Neural progenitor cell (in vitro differentiated cells): ENCODE measurements around the gene APLF. TPM values are rescaled to one million over a fixed set of nuclear protein-coding genes. Genes with fewer than 3 reads are reported as not detected.

Experiments
- DNase-seq: peaks from one replicate; pipeline ENCODE4 v3.0.0-alpha.2; 2016; ENCODE audit warnings: low spot score
- H2AFZ ChIP-seq: fragments of 200-600 bp; sonication (generic); replicated peaks from 2 replicates; pipeline ENCODE4 v1.6.1; 2016; ENCODE audit warnings: antibody characterized with exemption
- H3F3A ChIP-seq: fragments of 200-600 bp; sonication (generic); 2 replicates; pipeline ENCODE4 v1.6.1; 2016; ENCODE audit warnings: antibody characterized with exemption, low read depth
- H3K27ac ChIP-seq: fragments of 200-600 bp; sonication (generic); 2 replicates; pipeline ENCODE4 v1.5.1; 2016; ENCODE audit warnings: mild to moderate bottlenecking
- H3K27me3 ChIP-seq: fragments of 200-600 bp; sonication (generic); 2 replicates; pipeline ENCODE4 v1.6.1; 2016; ENCODE audit warnings: mild to moderate bottlenecking, moderate library complexity
- H3K36me3 ChIP-seq: fragments of 200-600 bp; sonication (generic); 2 replicates; pipeline ENCODE4 v1.5.1; 2016
- H3K4me1 ChIP-seq: fragments of 200-600 bp; sonication (generic); 2 replicates; pipeline ENCODE4 v1.6.1; 2016; ENCODE audit warnings: mixed run types
- H3K4me2 ChIP-seq: fragments of 200-600 bp; sonication (generic); 2 replicates; pipeline ENCODE4 v1.6.1; 2016
- H3K4me3 ChIP-seq: fragments of 200-600 bp; sonication (generic); 2 replicates; pipeline ENCODE4 v1.5.1; 2016
- H3K79me2 ChIP-seq: fragments of 200-600 bp; sonication (generic); 2 replicates; pipeline ENCODE4 v1.6.1; 2016; ENCODE audit warnings: low read depth
- H3K9ac ChIP-seq: fragments of 200-600 bp; sonication (generic); 2 replicates; pipeline ENCODE4 v1.6.1; 2016
- H3K9me3 ChIP-seq: fragments of 200-600 bp; sonication (generic); 2 replicates; pipeline ENCODE4 v1.5.1; 2016; ENCODE audit warnings: low read depth
- H4K20me1 ChIP-seq: fragments of 200-600 bp; sonication (generic); 2 replicates; pipeline ENCODE4 v1.6.1; 2016; ENCODE audit warnings: low read depth
- H3K27ac Mint-ChIP-seq: 3 replicates; pipeline ENCODE4 v1.8.0; 2021; ENCODE audit warnings: mixed read lengths
- H3K27me3 Mint-ChIP-seq: 2 replicates; pipeline ENCODE4 v1.8.0; 2022; ENCODE audit warnings: low read depth, mild to moderate bottlenecking, inconsistent platforms, moderate library complexity, mixed read lengths; ENCODE audit not compliant: insufficient read depth
- H3K36me3 Mint-ChIP-seq: 3 replicates; pipeline ENCODE4 v1.8.0; 2021; ENCODE audit warnings: mixed read lengths
- H3K4me1 Mint-ChIP-seq: 3 replicates; pipeline ENCODE4 v1.8.0; 2021; ENCODE audit warnings: mixed read lengths
- H3K4me3 Mint-ChIP-seq: 3 replicates; pipeline ENCODE4 v1.8.0; 2021; ENCODE audit warnings: mild to moderate bottlenecking, moderate library complexity, mixed read lengths
- H3K9me3 Mint-ChIP-seq: 3 replicates; pipeline ENCODE4 v1.8.0; 2020; ENCODE audit warnings: mixed read lengths
- EZH2 ChIP-seq: fragments of 200-600 bp; sonication (generic); IDR thresholded peaks from 2 replicates; pipeline ENCODE4 v1.6.1; 2017; ENCODE audit warnings: antibody characterized with exemption, mild to moderate bottlenecking, moderate library complexity
- EZH2phosphoT487 ChIP-seq: fragments of 200-600 bp; sonication (generic); IDR thresholded peaks from 2 replicates; pipeline ENCODE4 v1.6.1; 2017; ENCODE audit warnings: antibody characterized with exemption
- total RNA-seq: library from RNA; depleted of rRNA; stranded (reverse); fragments of >200 nt; gene quantifications from 2 replicates; pipeline ENCODE4 v1.2.3, GENCODE V29; 2015; ENCODE audit warnings: low replicate concordance
- TF ChIP-seq, protein P1 (sequence below): fragments of 200-600 bp; sonication (generic); IDR thresholded peaks from 2 replicates; pipeline ENCODE4 v1.5.1; 2017; ENCODE audit warnings: antibody characterized with exemption, mild to moderate bottlenecking

Gene APLF
- total RNA-seq, 1 donor from 2014 or later, result 16.9 TPM

- Mint-ChIP-seq H3K4me3 (no peak overlapping the region), H3K27me3 (no peaks in the 10 kb centered on the region), H3K27ac (no peak overlapping the region), H3K9me3 (no peaks in the 10 kb centered on the region), H3K36me3 (no peaks in the 10 kb centered on the region), H3K4me1 (no peaks in the 10 kb centered on the region)
- no peak overlapping the region for H3K9ac ChIP-seq
- H3K4me1 ChIP-seq, result no peaks in the 10 kb centered on the region
- TF ChIP-seq EZH2 (no peak), EZH2phosphoT487 (no peak)
- TF ChIP-seq, protein P1, sequence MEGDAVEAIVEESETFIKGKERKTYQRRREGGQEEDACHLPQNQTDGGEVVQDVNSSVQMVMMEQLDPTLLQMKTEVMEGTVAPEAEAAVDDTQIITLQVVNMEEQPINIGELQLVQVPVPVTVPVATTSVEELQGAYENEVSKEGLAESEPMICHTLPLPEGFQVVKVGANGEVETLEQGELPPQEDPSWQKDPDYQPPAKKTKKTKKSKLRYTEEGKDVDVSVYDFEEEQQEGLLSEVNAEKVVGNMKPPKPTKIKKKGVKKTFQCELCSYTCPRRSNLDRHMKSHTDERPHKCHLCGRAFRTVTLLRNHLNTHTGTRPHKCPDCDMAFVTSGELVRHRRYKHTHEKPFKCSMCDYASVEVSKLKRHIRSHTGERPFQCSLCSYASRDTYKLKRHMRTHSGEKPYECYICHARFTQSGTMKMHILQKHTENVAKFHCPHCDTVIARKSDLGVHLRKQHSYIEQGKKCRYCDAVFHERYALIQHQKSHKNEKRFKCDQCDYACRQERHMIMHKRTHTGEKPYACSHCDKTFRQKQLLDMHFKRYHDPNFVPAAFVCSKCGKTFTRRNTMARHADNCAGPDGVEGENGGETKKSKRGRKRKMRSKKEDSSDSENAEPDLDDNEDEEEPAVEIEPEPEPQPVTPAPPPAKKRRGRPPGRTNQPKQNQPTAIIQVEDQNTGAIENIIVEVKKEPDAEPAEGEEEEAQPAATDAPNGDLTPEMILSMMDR, result no peak
- no peak overlapping the region for H3K27ac ChIP-seq
- H3F3A ChIP-seq, result no peaks in the 10 kb centered on the region
- no peaks in the 10 kb centered on the region for H3K79me2 ChIP-seq
- DNase-seq, result no peak
- H3K27me3 ChIP-seq, result no peaks in the 10 kb centered on the region
- H3K9me3 ChIP-seq, result no peaks in the 10 kb centered on the region
- no peak overlapping the region for H3K4me3 ChIP-seq
- H3K36me3 ChIP-seq, result no peaks in the 10 kb centered on the region
- H4K20me1 ChIP-seq, result no peaks in the 10 kb centered on the region
- H2AFZ ChIP-seq, result no peak overlapping the region
- no peak overlapping the region for H3K4me2 ChIP-seq
Observed at GRCh38 chr2:68428126-68428525, 39.3 kb upstream of the APLF start.

GRCh38 chr2:68428746-68429145 is 38.6 kb upstream of the APLF start:
- no peak for TF ChIP-seq EZH2phosphoT487
- TF ChIP-seq EZH2, result no peak
- TF ChIP-seq, protein P1, result no peak
- Mint-ChIP-seq H3K4me3 (no peak overlapping the region), H3K4me1 (no peaks in the 10 kb centered on the region), H3K27me3 (no peaks in the 10 kb centered on the region), H3K36me3 (no peaks in the 10 kb centered on the region), H3K9me3 (no peaks in the 10 kb centered on the region), H3K27ac (no peak overlapping the region)
- Histone ChIP-seq H3K79me2 (no peaks in the 10 kb centered on the region), H3K4me1 (no peaks in the 10 kb centered on the region), H3K4me3 (no peak overlapping the region), H3K27me3 (no peaks in the 10 kb centered on the region), H3K27ac (no peak overlapping the region), H4K20me1 (no peaks in the 10 kb centered on the region), H3K36me3 (no peaks in the 10 kb centered on the region), H3K9me3 (no peaks in the 10 kb centered on the region), H3K4me2 (no peak overlapping the region), H3K9ac (no peak overlapping the region), H3F3A (no peaks in the 10 kb centered on the region), H2AFZ (no peak overlapping the region)
- DNase-seq, result no peak

- Mint-ChIP-seq H3K27ac (no peak overlapping the region), H3K4me1 (no peaks in the 10 kb centered on the region), H3K4me3 (no peak overlapping the region), H3K9me3 (no peaks in the 10 kb centered on the region), H3K36me3 (no peaks in the 10 kb centered on the region), H3K27me3 (no peaks in the 10 kb centered on the region)
- Histone ChIP-seq H3K9ac (no peak overlapping the region), H3K36me3 (no peaks in the 10 kb centered on the region), H3K27me3 (no peaks in the 10 kb centered on the region), H3F3A (no peaks in the 10 kb centered on the region), H3K4me1 (no peaks in the 10 kb centered on the region), H2AFZ (no peak overlapping the region), H3K27ac (no peak overlapping the region), H3K79me2 (no peaks in the 10 kb centered on the region), H3K4me2 (no peak overlapping the region), H3K4me3 (no peak overlapping the region), H4K20me1 (no peaks in the 10 kb centered on the region), H3K9me3 (no peaks in the 10 kb centered on the region)
- DNase-seq, result no peak
- TF ChIP-seq EZH2 (no peak), EZH2phosphoT487 (no peak)
- TF ChIP-seq, protein P1, result no peak
Observed at GRCh38 chr2:68429311-68429826, 38.0 kb upstream of the APLF start.
